Fibroblast of lung (primary cell): ENCODE measurements around the gene C19orf67.

ENCODE experiments used
- EZH2 ChIP-seq: IDR thresholded peaks from 2 replicates; pipeline ENCODE4 v1.5.1; 2012; ENCODE audit warnings: low read length, control low read depth, mild to moderate bottlenecking; ENCODE audit errors: missing control alignments
- TF ChIP-seq, protein P1 (sequence below), 2 donors: IDR thresholded peaks in 1 of 2; conservative IDR thresholded peaks in 1 of 2; 1 replicate in 1 of 2; 2 replicates in 1 of 2; pipeline ENCODE4 v1.5.1; 2011 to 2012; ENCODE audit warnings: low read length in 2 of 2, control low read depth in 1 of 2, inconsistent platforms in 1 of 2, low read depth in 1 of 2, mild to moderate bottlenecking in 1 of 2

- TF ChIP-seq, protein P1, sequence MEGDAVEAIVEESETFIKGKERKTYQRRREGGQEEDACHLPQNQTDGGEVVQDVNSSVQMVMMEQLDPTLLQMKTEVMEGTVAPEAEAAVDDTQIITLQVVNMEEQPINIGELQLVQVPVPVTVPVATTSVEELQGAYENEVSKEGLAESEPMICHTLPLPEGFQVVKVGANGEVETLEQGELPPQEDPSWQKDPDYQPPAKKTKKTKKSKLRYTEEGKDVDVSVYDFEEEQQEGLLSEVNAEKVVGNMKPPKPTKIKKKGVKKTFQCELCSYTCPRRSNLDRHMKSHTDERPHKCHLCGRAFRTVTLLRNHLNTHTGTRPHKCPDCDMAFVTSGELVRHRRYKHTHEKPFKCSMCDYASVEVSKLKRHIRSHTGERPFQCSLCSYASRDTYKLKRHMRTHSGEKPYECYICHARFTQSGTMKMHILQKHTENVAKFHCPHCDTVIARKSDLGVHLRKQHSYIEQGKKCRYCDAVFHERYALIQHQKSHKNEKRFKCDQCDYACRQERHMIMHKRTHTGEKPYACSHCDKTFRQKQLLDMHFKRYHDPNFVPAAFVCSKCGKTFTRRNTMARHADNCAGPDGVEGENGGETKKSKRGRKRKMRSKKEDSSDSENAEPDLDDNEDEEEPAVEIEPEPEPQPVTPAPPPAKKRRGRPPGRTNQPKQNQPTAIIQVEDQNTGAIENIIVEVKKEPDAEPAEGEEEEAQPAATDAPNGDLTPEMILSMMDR (conservative IDR thresholded peaks at IDR 0.05 in 1 of 2, IDR thresholded peaks at IDR 0.05 in 1 of 2; ENCODE audit: low read depth in 1 of 2, low read length in 2 of 2), result no peak
- no peak for TF ChIP-seq EZH2
These were observed 37.3 kb upstream of the C19orf67 start for GRCh38 chr19:14122924-14123323.
